HEK293 (cell line): ENCODE results near the gene OTP.
A peak's percentile ranks its signal among the peaks of the same experiment; 100 is the strongest.

ENCODE experiments used
- CTCF ChIA-PET: fragments of 350-600 bp; formaldehyde crosslinking; extraction: SDS; loops from one replicate; lab custom pipeline; 2021; ENCODE audit warnings: antibody characterized with exemption; lab: Yijun Ruan, JAX
- POLR2A ChIA-PET: fragments of 300-600 bp; formaldehyde crosslinking; extraction: SDS; loops from one replicate; lab custom pipeline; 2020; ENCODE audit warnings: antibody characterized with exemption, inconsistent platforms; lab: Yijun Ruan, JAX
- H3K27ac ChIP-seq: fragments of 200-500 bp; sonication (Bioruptor generic); 2 replicates; pipeline ENCODE4 v1.5.1; 2014; ENCODE audit warnings: low read depth, low read length, control low read depth, inconsistent platforms; ENCODE audit errors: extremely low read depth
- H3K36me3 ChIP-seq, 2 experiments: fragments of 200-500 bp in 1 of 2; sonication (Bioruptor generic) in 1 of 2; 1 replicate in 1 of 2; 2 replicates in 1 of 2; pipeline ENCODE4 v1.5.1; 2014 to 2017; ENCODE audit warnings: inconsistent platforms in 2 of 2, low read length in 2 of 2; ENCODE audit not compliant: control insufficient read depth in 2 of 2, insufficient read depth in 1 of 2
- H3K4me1 ChIP-seq: fragments of 200-500 bp; sonication (Bioruptor generic); 2 replicates; pipeline ENCODE4 v1.5.1; 2014; ENCODE audit warnings: mild to moderate bottlenecking, low read length, inconsistent platforms; ENCODE audit not compliant: control insufficient read depth, insufficient read depth
- H3K4me3 ChIP-seq: 2 replicates; pipeline ENCODE4 v1.5.1; 2011; ENCODE audit warnings: low read depth, mild to moderate bottlenecking, control low read depth, low read length, moderate library complexity
- H3K9me3 ChIP-seq: fragments of 200-500 bp; sonication (Bioruptor generic); 2 replicates; pipeline ENCODE4 v1.5.1; 2014; ENCODE audit warnings: low read depth, low read length, inconsistent platforms; ENCODE audit not compliant: control insufficient read depth, insufficient read depth
- GLIS1 ChIP-seq: fragments of 450-650 bp; formaldehyde crosslinking; IDR thresholded peaks from 2 replicates; pipeline ENCODE4 v1.5.1; 2016; ENCODE audit warnings: missing biosample characterization, missing genetic modification characterization
- GLIS2 ChIP-seq: fragments of 450-650 bp; formaldehyde crosslinking; IDR thresholded peaks from 2 replicates; pipeline ENCODE4 v1.5.1; 2016; ENCODE audit warnings: missing biosample characterization, missing genetic modification characterization
- KLF1 ChIP-seq: fragments of 450-650 bp; formaldehyde crosslinking; IDR thresholded peaks from 2 replicates; pipeline ENCODE4 v1.5.1; 2016; ENCODE audit warnings: missing biosample characterization, missing genetic modification characterization
- KLF9 ChIP-seq: fragments of 450-650 bp; formaldehyde crosslinking; IDR thresholded peaks from 2 replicates; pipeline ENCODE4 v1.5.1; 2016; ENCODE audit warnings: missing biosample characterization, missing genetic modification characterization, low read depth
- OVOL3 ChIP-seq: fragments of 450-650 bp; formaldehyde crosslinking; IDR thresholded peaks from 2 replicates; pipeline ENCODE4 v1.5.1; 2016; ENCODE audit warnings: missing biosample characterization, missing genetic modification characterization
- SALL2 ChIP-seq: fragments of 450-650 bp; formaldehyde crosslinking; IDR thresholded peaks from 2 replicates; pipeline ENCODE4 v1.5.0; 2017; ENCODE audit warnings: missing biosample characterization, mild to moderate bottlenecking, missing genetic modification characterization, borderline replicate concordance
- SETDB1 ChIP-seq: IDR thresholded peaks from one replicate; pipeline ENCODE4 v1.6.1; 2017; ENCODE audit warnings: mild to moderate bottlenecking, low read length, moderate library complexity, mixed read lengths; ENCODE audit not compliant: insufficient read length
- SP7 ChIP-seq: fragments of 450-650 bp; formaldehyde crosslinking; IDR thresholded peaks from 2 replicates; pipeline ENCODE4 v1.5.1; 2016; ENCODE audit warnings: missing biosample characterization, missing genetic modification characterization
- ZBTB10 ChIP-seq: fragments of 450-650 bp; formaldehyde crosslinking; IDR thresholded peaks from 2 replicates; pipeline ENCODE4 v1.5.1; 2016; ENCODE audit warnings: missing biosample characterization, missing genetic modification characterization
- ZEB2 ChIP-seq: fragments of 450-650 bp; formaldehyde crosslinking; IDR thresholded peaks from 2 replicates; pipeline ENCODE4 v1.5.1; 2016; ENCODE audit warnings: missing biosample characterization, missing genetic modification characterization
- ZNF10 ChIP-seq: fragments of 450-650 bp; formaldehyde crosslinking; IDR thresholded peaks from 2 replicates; pipeline ENCODE4 v1.5.1; 2017; ENCODE audit warnings: missing biosample characterization, missing genetic modification characterization
- ZNF140 ChIP-seq: fragments of 450-650 bp; formaldehyde crosslinking; IDR thresholded peaks from 2 replicates; pipeline ENCODE4 v1.5.1; 2016; ENCODE audit warnings: missing biosample characterization, missing genetic modification characterization
- ZNF239 ChIP-seq: fragments of 450-650 bp; formaldehyde crosslinking; IDR thresholded peaks from 2 replicates; pipeline ENCODE4 v1.5.1; 2016; ENCODE audit warnings: missing biosample characterization, missing genetic modification characterization
- ZNF26 ChIP-seq: fragments of 450-650 bp; formaldehyde crosslinking; IDR thresholded peaks from 2 replicates; pipeline ENCODE4 v1.5.1; 2016; ENCODE audit warnings: missing biosample characterization, missing genetic modification characterization
- ZNF274 ChIP-seq, 2 experiments: fragments of 200-500 bp in 1 of 2; fragments of 450-650 bp in 1 of 2; sonication (Bioruptor generic) in 1 of 2; formaldehyde crosslinking in 1 of 2; IDR thresholded peaks; 2 replicates each; pipeline versions ENCODE4 v1.5.1 to v1.6.1; 2014 to 2016; ENCODE audit warnings: borderline replicate concordance in 1 of 2, inconsistent platforms in 1 of 2, low read length in 1 of 2, missing biosample characterization in 1 of 2, missing genetic modification characterization in 1 of 2
- ZNF362 ChIP-seq: fragments of 450-650 bp; formaldehyde crosslinking; IDR thresholded peaks from 2 replicates; pipeline ENCODE4 v1.5.1; 2016; ENCODE audit warnings: missing biosample characterization, missing genetic modification characterization
- ZNF571 ChIP-seq: fragments of 450-650 bp; formaldehyde crosslinking; IDR thresholded peaks from 2 replicates; pipeline ENCODE4 v1.5.0; 2017; ENCODE audit warnings: missing biosample characterization, missing genetic modification characterization
- ZNF623 ChIP-seq: fragments of 450-650 bp; formaldehyde crosslinking; IDR thresholded peaks from 2 replicates; pipeline ENCODE4 v1.5.1; 2016; ENCODE audit warnings: missing biosample characterization, missing genetic modification characterization
- ZNF664 ChIP-seq: fragments of 450-650 bp; formaldehyde crosslinking; IDR thresholded peaks from 2 replicates; pipeline ENCODE4 v1.5.1; 2016; ENCODE audit warnings: missing biosample characterization, missing genetic modification characterization
- ZNF692 ChIP-seq: fragments of 450-650 bp; formaldehyde crosslinking; IDR thresholded peaks from 2 replicates; pipeline ENCODE4 v1.5.1; 2016; ENCODE audit warnings: missing biosample characterization, missing genetic modification characterization
- ZSCAN23 ChIP-seq: fragments of 450-650 bp; formaldehyde crosslinking; IDR thresholded peaks from 2 replicates; pipeline ENCODE4 v1.5.1; 2016; ENCODE audit warnings: missing biosample characterization, missing genetic modification characterization
- ZSCAN30 ChIP-seq: fragments of 450-650 bp; IDR thresholded peaks from 2 replicates; pipeline ENCODE4 v1.5.1; 2018; ENCODE audit warnings: missing biosample characterization, mild to moderate bottlenecking, missing genetic modification characterization, moderate library complexity
- TF ChIP-seq, protein P1 (sequence below): fragments of 450-650 bp; formaldehyde crosslinking; IDR thresholded peaks from 2 replicates; pipeline ENCODE4 v1.5.1; 2017; ENCODE audit warnings: missing biosample characterization, mild to moderate bottlenecking, missing genetic modification characterization, moderate library complexity

OTP gene

GRCh38 chr5:77645995-77646639 is 7.6 kb upstream of the OTP start:
- peak overlapping the region; percentile 25 for H3K4me3 ChIP-seq
- POLR2A ChIA-PET, result interaction anchor here (1.3 kb wide), 1 partner anchor 16 kb away, joined by 5 read pairs; no protein-coding TSS in a partner anchor
- TF ChIP-seq ZNF664 (peak; percentile 96), ZBTB10 (tag by site-specific recombination) (peak; percentile 43; the same call in 1 of the 2 replicates), ZNF362 (tag by site-specific recombination) (no peak)
- CTCF ChIA-PET, result interaction anchor here (0.7 to 2.6 kb wide), 8 partner anchors 10 to 363 kb away, joined by 3 to 11 read pairs (median 3); no protein-coding TSS in a partner anchor
- H3K9me3 ChIP-seq, result no peaks in the 10 kb centered on the region
- H3K4me1 ChIP-seq, result no peaks in the 10 kb centered on the region; the same call in 1 of the 2 replicates
- no peak overlapping the region; the same call in 1 of the 2 replicates for H3K27ac ChIP-seq
- H3K36me3 ChIP-seq, result no peaks in the 10 kb centered on the region

- Histone ChIP-seq H3K4me1 (no peaks in the 10 kb centered on the region; the same call in 1 of the 2 replicates), H3K4me3 (peak overlapping the region; percentile 50), H3K9me3 (no peaks in the 10 kb centered on the region), H3K36me3 (no peaks in the 10 kb centered on the region), H3K27ac (no peak overlapping the region; the same call in 1 of the 2 replicates)
- ChIA-PET POLR2A (interaction anchor here (1.3 kb wide), 1 partner anchor 15 kb away, joined by 5 read pairs; no protein-coding TSS in a partner anchor), CTCF (interaction anchor here (0.7 to 2.6 kb wide), 8 partner anchors 10 to 364 kb away, joined by 3 to 11 read pairs (median 3); no protein-coding TSS in a partner anchor)
- TF ChIP-seq ZNF692 (tag by site-specific recombination), result 0 out of 2 replicates have a peak, but pooled peaks have one; percentile 25
- TF ChIP-seq KLF9, result no peak
- TF ChIP-seq KLF1 (tag by site-specific recombination), result no peak
- no peak for TF ChIP-seq SP7 (tag by site-specific recombination)
- no peak for TF ChIP-seq ZEB2 (tag by site-specific recombination)
- TF ChIP-seq ZSCAN23 (tag by site-specific recombination), result no peak
- no peak for TF ChIP-seq SETDB1
- peak; percentile 55 for TF ChIP-seq GLIS1
- TF ChIP-seq ZNF140 (tag by site-specific recombination), result no peak
- no peak for TF ChIP-seq ZNF239 (tag by site-specific recombination)
- TF ChIP-seq GLIS2 (tag by site-specific recombination), result peak; percentile 28; the same call in 1 of the 2 replicates
- TF ChIP-seq ZNF10 (tag by site-specific recombination), result no peak
- TF ChIP-seq ZNF623 (tag by site-specific recombination), result no peak
- TF ChIP-seq OVOL3 (tag by site-specific recombination), result no peak
- TF ChIP-seq ZNF26 (tag by site-specific recombination), result no peak
- TF ChIP-seq ZNF274 (IDR thresholded peaks at IDR 0.05; ENCODE audit: low read length), result no peak
- TF ChIP-seq ZNF274 (tag by site-specific recombination; IDR thresholded peaks at IDR 0.05; ENCODE audit: borderline replicate concordance), result no peak
- TF ChIP-seq, protein P1, sequence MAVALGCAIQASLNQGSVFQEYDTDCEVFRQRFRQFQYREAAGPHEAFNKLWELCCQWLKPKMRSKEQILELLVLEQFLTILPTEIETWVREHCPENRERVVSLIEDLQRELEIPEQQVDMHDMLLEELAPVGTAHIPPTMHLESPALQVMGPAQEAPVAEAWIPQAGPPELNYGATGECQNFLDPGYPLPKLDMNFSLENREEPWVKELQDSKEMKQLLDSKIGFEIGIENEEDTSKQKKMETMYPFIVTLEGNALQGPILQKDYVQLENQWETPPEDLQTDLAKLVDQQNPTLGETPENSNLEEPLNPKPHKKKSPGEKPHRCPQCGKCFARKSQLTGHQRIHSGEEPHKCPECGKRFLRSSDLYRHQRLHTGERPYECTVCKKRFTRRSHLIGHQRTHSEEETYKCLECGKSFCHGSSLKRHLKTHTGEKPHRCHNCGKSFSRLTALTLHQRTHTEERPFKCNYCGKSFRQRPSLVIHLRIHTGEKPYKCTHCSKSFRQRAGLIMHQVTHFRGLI, result 0 out of 2 replicates have a peak, but pooled peaks have one; percentile 12
- TF ChIP-seq SALL2 (tag by site-specific recombination), result no peak
- TF ChIP-seq ZNF571 (tag by site-specific recombination), result no peak
- TF ChIP-seq ZSCAN30, result peak; percentile 75
Measured at GRCh38 chr5:77645158-77645994, 6.9 kb upstream of the OTP start.
